Activated T-cell treated with anti-CD3 and anti-CD28 coated beads, Interleukin-2, amount 50 U/mL, for 24 hours (primary cell): Measurements from ENCODE around the gene LIMS4.
"Not testable (repeated sequence)": the region's sequence is repeated elsewhere in the genome, so short reads cannot be mapped to it uniquely, and the experiment has no call there.

Source experiments
- DNase-seq: peaks from one replicate; pipeline ENCODE4 v3.0.0-alpha.2; 2020
- H3K27ac Mint-ChIP-seq: 2 replicates; pipeline ENCODE4 v1.8.0; 2020; ENCODE audit warnings: mild to moderate bottlenecking, mixed read lengths
- H3K27me3 Mint-ChIP-seq: 2 replicates; pipeline ENCODE4 v1.8.0; 2020; ENCODE audit warnings: mixed read lengths
- H3K36me3 Mint-ChIP-seq: 2 replicates; pipeline ENCODE4 v1.8.0; 2020; ENCODE audit warnings: low read depth, mixed read lengths
- H3K4me1 Mint-ChIP-seq: 2 replicates; pipeline ENCODE4 v1.8.0; 2020; ENCODE audit warnings: low read depth, mixed read lengths
- H3K4me3 Mint-ChIP-seq: 2 replicates; pipeline ENCODE4 v1.8.0; 2020; ENCODE audit warnings: mild to moderate bottlenecking, moderate library complexity, mixed read lengths
- H3K9me3 Mint-ChIP-seq: 2 replicates; pipeline ENCODE4 v1.8.0; 2020; ENCODE audit warnings: mixed read lengths

The LIMS4 gene

GRCh38 chr2:110472171-110473058, at the start of gene LIMS4:
Gene LIMS4 (minus strand): TSS chr2:110472816. CDS start chr2:110472778, 38 bp downstream.
- not testable (repeated sequence) for H3K27me3 Mint-ChIP-seq, H3K9me3 Mint-ChIP-seq, H3K4me3 Mint-ChIP-seq, H3K4me1 Mint-ChIP-seq, H3K27ac Mint-ChIP-seq, DNase-seq, H3K36me3 Mint-ChIP-seq

GRCh38 chr2:110499755-110500377, 27.2 kb upstream of the LIMS4 start:
- H3K27me3 Mint-ChIP-seq, H3K36me3 Mint-ChIP-seq, H3K27ac Mint-ChIP-seq: not testable (repeated sequence)

GRCh38 chr2:110496027-110496426, 23.4 kb upstream of the LIMS4 start:
- not testable (repeated sequence) for H3K27me3 Mint-ChIP-seq, H3K36me3 Mint-ChIP-seq, DNase-seq, H3K4me3 Mint-ChIP-seq, H3K27ac Mint-ChIP-seq, H3K4me1 Mint-ChIP-seq, H3K9me3 Mint-ChIP-seq

More at GRCh38 chr2:110499755-110500377, 27.2 kb upstream of the LIMS4 start:
- not testable (repeated sequence) for H3K9me3 Mint-ChIP-seq, H3K4me1 Mint-ChIP-seq, H3K4me3 Mint-ChIP-seq, DNase-seq

GRCh38 chr2:110494488-110494887, 21.9 kb upstream of the LIMS4 start:
- H3K4me3 Mint-ChIP-seq, H3K4me1 Mint-ChIP-seq, DNase-seq, H3K36me3 Mint-ChIP-seq, H3K9me3 Mint-ChIP-seq, H3K27me3 Mint-ChIP-seq, H3K27ac Mint-ChIP-seq: not testable (repeated sequence)

- not testable (repeated sequence) for H3K4me3 Mint-ChIP-seq, H3K4me1 Mint-ChIP-seq, H3K9me3 Mint-ChIP-seq, H3K27ac Mint-ChIP-seq, DNase-seq, H3K27me3 Mint-ChIP-seq, H3K36me3 Mint-ChIP-seq
Measured at GRCh38 chr2:110488991-110489390, 16.4 kb upstream of the LIMS4 start.

- not testable (repeated sequence) for H3K4me1 Mint-ChIP-seq, H3K36me3 Mint-ChIP-seq, H3K27me3 Mint-ChIP-seq
Measured at GRCh38 chr2:110482697-110483096, 10.1 kb upstream of the LIMS4 start.

GRCh38 chr2:110481200-110481599, 8.6 kb upstream of the LIMS4 start:
- not testable (repeated sequence) for H3K4me3 Mint-ChIP-seq, H3K4me1 Mint-ChIP-seq, H3K9me3 Mint-ChIP-seq, H3K27me3 Mint-ChIP-seq, H3K27ac Mint-ChIP-seq, H3K36me3 Mint-ChIP-seq, DNase-seq

More at GRCh38 chr2:110482697-110483096, 10.1 kb upstream of the LIMS4 start:
- not testable (repeated sequence) for DNase-seq, H3K27ac Mint-ChIP-seq, H3K4me3 Mint-ChIP-seq, H3K9me3 Mint-ChIP-seq

- not testable (repeated sequence) for H3K36me3 Mint-ChIP-seq, H3K4me3 Mint-ChIP-seq, H3K9me3 Mint-ChIP-seq, H3K4me1 Mint-ChIP-seq, H3K27ac Mint-ChIP-seq, DNase-seq, H3K27me3 Mint-ChIP-seq
Measured at GRCh38 chr2:110480084-110480483, 7.5 kb upstream of the LIMS4 start.

GRCh38 chr2:110477370-110477769, 4.8 kb upstream of the LIMS4 start:
- H3K27me3 Mint-ChIP-seq, H3K36me3 Mint-ChIP-seq, H3K9me3 Mint-ChIP-seq, DNase-seq, H3K4me1 Mint-ChIP-seq, H3K27ac Mint-ChIP-seq, H3K4me3 Mint-ChIP-seq: not testable (repeated sequence)

GRCh38 chr2:110476952-110477351, 4.3 kb upstream of the LIMS4 start:
- not testable (repeated sequence) for H3K36me3 Mint-ChIP-seq, H3K27me3 Mint-ChIP-seq, H3K4me1 Mint-ChIP-seq, H3K4me3 Mint-ChIP-seq, H3K9me3 Mint-ChIP-seq, H3K27ac Mint-ChIP-seq, DNase-seq

GRCh38 chr2:110475627-110476359, 3.2 kb upstream of the LIMS4 start:
- H3K27ac Mint-ChIP-seq, H3K4me3 Mint-ChIP-seq, DNase-seq, H3K9me3 Mint-ChIP-seq, H3K27me3 Mint-ChIP-seq, H3K4me1 Mint-ChIP-seq, H3K36me3 Mint-ChIP-seq: not testable (repeated sequence)

GRCh38 chr2:110474898-110475297, 2.3 kb upstream of the LIMS4 start:
- not testable (repeated sequence) for H3K27ac Mint-ChIP-seq, H3K4me3 Mint-ChIP-seq, H3K9me3 Mint-ChIP-seq, DNase-seq, H3K27me3 Mint-ChIP-seq, H3K36me3 Mint-ChIP-seq, H3K4me1 Mint-ChIP-seq

GRCh38 chr2:110473059-110473358, 393 bp upstream of the LIMS4 start:
- H3K4me1 Mint-ChIP-seq, H3K9me3 Mint-ChIP-seq, H3K36me3 Mint-ChIP-seq, H3K4me3 Mint-ChIP-seq, H3K27me3 Mint-ChIP-seq, DNase-seq, H3K27ac Mint-ChIP-seq: not testable (repeated sequence)

GRCh38 chr2:110468921-110469320, 3.7 kb downstream of the LIMS4 start:
- H3K4me1 Mint-ChIP-seq, H3K27me3 Mint-ChIP-seq, DNase-seq, H3K4me3 Mint-ChIP-seq, H3K27ac Mint-ChIP-seq, H3K9me3 Mint-ChIP-seq, H3K36me3 Mint-ChIP-seq: not testable (repeated sequence)

GRCh38 chr2:110465312-110465711, 7.3 kb downstream of the LIMS4 start:
- H3K27me3 Mint-ChIP-seq, H3K36me3 Mint-ChIP-seq, H3K27ac Mint-ChIP-seq, H3K4me1 Mint-ChIP-seq, H3K9me3 Mint-ChIP-seq, DNase-seq, H3K4me3 Mint-ChIP-seq: not testable (repeated sequence)
